ENCODE data around the gene CHTOP.
"Not testable (repeated sequence)": the region's sequence is repeated elsewhere in the genome, so short reads cannot be mapped to it uniquely, and the experiment has no call there.

Gene CHTOP, protein sequence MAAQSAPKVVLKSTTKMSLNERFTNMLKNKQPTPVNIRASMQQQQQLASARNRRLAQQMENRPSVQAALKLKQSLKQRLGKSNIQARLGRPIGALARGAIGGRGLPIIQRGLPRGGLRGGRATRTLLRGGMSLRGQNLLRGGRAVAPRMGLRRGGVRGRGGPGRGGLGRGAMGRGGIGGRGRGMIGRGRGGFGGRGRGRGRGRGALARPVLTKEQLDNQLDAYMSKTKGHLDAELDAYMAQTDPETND

DNA sequence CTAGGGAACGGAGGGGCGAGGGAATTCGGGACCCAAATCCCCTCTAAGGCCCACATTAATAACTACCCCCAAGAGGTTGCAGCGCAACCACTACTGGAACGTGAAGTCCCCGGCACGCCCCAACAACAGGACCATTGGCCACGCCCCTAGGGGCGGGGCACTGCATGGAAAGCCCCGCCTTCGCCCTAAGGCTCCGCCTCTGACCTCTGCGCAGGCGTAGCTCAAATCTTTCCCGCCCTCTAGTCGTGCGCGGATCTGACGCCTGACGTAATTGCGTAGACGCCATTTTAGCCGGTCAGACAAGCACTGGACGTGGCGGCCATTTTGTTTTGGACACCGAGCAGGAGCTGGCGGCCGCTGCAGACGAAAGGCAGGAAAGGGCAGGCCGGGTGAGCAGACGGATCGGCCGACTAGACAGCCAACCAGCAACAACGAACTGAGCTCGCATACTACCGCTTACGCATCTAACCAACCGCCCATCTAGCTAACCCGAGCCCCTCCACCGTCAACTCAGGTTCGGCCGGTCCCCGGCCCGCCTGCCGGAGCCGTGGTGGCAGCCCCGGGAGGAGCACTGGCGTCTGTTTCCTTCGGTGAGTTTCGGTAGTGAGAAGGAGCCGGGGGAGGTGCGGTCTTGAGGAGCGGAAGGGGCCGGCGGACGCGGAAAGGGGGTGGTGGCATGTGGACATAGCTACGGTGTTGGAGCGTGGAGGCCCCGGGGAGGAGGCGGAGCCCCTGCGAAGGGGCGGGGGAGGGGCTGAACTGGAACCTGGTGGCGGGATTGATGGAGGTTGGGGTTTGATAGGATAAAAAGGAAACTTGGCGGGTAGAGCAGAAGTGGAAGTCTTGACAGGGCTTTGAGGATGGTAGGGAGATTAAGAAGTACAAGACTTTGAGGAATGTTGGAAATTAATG lies at the start of gene CHTOP:
Gene CHTOP (plus strand): TSS at position 313 of the 912 bp plus-strand sequence. CDS start 2,523 bp downstream, outside the sequence.
- peak; percentile 98 for DNase-seq

DNA sequence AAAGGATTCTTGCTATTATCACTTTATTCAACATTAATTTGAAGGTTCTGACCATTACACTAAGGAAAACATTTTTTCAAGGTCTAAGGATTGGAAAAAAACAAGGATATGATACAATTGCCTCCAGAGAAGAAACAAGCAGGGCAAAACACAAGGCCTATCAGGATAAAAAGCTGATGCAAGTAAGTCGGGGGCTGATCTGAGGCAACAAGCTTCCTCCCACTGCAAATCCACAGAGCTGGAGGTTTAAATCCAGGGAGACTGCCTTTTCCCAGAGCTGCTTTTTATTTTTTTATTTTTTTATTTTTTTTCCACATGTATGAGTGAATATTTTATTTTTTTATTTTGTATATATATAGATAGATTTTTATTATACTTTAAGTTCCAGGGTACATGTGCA lies 48.9 kb upstream of the CHTOP start:
- no peak for DNase-seq

- no peak for DNase-seq
These were observed 47.5 kb upstream of the CHTOP start for GRCh38 chr1:153586347-153586746.

DNA sequence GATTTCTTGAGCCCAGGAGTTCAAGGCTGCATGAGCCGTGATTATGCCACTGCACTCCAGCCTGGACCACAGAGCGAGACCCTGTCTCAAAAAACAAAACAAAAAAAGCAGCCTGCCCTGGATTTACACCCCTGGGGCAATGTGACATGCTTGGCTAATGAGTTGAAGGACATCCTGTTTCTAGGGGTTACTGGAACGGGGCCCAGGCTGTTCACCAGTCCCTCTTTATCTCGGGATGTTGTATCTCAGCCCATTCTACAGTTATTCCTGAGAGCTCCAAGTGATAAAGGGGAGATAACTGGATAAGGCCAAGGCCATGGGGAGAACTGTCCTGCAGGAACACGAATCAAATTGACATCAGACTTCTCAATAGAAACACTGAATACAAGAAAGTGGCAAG lies 46.6 kb upstream of the CHTOP start:
- no peak for DNase-seq

DNA sequence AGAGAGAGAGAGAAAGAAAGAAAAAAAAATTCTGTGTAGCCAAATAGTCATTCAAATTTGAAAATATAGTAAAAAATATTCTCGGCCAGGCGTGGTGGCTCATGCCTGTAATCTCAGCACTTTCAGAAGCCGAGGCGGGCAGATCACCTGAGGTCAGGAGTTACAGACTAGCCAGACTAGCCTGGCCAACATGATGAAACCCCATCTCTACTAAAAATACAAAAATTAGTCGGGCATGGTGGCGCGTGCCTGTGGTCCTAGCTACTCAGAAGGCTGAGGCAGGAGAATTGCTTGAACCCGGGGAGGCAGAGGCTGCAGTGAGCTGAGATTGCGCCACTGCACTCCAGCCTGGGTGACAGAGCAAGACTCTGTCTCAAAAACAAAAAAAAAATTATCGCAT lies 45.8 kb upstream of the CHTOP start:
- DNase-seq: not testable (repeated sequence)

GRCh38 chr1:153588482-153588881 lies 45.4 kb upstream of the CHTOP start:
- no peak for DNase-seq

DNA sequence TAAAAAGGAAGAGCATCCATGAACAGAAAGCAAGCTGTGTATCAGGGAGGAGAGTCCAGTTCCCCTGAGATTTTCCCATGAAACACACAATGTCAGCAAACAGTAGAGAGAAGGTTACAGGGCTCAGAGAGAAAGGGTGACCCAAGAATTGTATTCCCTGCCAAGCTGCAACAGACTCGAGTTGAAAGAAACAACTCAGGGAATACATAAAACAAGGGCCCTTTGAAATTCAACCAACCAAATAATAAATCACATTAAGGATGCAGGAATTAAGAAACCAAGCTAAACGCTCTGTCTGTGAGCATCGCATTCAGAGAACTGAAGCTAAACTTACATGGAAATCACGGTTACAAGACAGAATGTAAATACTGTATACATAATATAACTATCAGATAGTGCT lies 41.1 kb upstream of the CHTOP start:
- no peak for DNase-seq

GRCh38 chr1:153597206-153597605 lies 36.7 kb upstream of the CHTOP start:
- DNase-seq: no peak

GRCh38 chr1:153598309-153599172 lies 35.3 kb upstream of the CHTOP start:
- DNase-seq: no peak

GRCh38 chr1:153599847-153600246 lies 34.0 kb upstream of the CHTOP start:
- no peak for DNase-seq

DNA sequence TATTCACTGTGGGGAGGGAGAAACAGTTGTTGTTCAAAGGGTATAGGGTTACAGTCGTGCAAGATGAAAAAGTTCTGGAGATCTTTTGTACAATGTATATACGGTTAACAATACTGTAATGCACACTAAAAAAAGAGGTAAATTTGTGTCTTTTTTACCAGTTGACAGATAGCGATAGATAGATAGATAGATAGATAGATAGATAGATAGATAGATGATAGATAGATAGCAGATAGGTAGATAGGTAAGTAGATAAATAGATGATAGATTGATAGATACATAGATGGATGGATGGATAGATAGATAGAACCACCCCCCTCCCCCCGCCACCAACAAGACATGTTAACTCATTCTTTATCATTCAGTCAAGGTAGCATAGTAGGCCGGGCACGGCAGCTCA lies 31.1 kb upstream of the CHTOP start:
- DNase-seq: no peak

- no peak for DNase-seq
These were observed 27.7 kb upstream of the CHTOP start for GRCh38 chr1:153606194-153606593.

DNA sequence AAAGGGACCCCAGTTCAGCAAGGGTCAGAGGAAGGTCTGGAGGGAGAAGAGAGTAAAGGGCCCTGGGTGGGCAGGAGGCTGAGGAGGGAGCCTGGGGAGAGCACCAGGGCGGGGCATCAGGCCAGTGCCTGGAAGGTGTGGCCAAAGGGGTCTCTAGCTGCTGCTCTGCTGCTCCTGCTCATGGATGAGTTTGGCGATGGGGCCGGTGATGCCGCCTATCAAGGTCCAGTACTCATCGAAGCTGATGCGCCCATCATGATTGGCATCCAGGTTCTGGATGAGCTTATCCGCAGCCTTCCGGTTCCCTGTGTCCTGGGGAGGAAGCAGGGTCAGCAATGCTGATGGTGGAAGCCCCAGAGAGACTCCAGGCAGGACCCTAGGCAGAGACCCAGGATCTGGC lies 26.5 kb upstream of the CHTOP start:
- DNase-seq: no peak

DNA sequence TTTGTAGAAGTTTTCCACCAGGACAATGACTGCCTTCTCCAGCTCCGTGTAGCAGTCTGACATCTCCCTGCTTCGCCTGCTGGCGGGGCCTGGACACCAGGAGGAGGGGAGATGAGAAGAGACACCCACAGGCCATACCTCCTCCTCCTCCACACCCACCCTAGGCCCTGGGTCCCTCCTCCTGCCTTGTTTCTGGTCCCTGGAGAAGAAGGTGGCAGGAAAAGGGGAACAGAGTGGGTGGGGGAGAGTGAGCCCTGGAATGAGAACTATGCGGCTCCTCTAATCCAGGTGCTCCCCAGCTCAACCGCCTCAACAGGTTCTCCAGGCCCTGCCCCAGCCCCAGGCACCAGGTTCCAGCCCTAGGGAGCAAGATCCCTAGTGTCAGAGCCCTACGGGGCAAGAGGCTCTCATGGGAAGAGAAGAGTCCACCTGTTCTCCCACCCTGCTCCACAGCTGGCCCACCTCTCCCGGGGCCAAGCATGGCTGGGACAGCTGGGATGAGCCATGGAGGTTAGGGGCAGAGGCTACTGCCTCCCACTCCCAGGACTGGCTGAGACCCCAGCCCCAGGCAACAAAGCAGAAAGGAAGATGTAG lies 25.7 kb upstream of the CHTOP start:
- DNase-seq: no peak

DNA sequence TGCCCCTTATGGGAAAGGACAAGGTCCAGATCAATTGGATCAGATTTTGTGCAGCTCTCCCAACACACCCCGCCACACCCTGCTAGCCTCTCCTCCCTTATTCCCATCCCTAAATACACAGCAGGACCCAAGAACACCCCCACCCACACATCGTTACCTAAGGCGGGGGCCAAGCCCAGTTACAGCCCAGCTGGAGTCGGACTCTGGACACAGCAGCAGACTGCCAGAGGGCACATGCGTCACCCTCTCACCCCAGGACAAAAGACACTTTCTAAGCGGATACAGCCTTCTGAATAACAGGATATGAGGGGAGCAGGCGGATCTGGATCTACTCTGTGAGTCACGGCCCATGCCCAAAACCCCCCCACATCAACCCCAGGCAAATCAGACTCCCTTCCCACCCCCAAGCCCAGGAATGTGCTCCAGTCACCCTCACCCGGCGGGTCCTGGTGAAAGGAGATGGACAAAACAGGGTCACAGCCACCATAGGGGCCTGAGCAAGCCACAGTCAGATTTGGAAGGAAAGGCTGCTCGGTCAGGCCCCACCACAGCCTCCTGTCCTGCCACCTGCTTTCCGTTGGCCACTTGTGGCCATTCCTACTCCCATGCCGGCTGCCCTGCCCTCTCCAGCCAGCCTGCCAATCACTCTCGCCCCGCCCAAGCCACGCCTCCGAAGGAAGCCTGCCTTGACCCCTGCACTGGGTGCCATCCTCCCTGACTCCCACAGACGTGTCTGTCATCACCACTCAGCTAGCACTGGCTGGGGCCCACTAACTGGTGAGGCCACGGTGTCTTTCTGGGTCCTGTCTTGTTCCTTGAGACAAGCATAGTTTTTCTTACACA lies 24.9 kb upstream of the CHTOP start:
- no peak for DNase-seq

DNA sequence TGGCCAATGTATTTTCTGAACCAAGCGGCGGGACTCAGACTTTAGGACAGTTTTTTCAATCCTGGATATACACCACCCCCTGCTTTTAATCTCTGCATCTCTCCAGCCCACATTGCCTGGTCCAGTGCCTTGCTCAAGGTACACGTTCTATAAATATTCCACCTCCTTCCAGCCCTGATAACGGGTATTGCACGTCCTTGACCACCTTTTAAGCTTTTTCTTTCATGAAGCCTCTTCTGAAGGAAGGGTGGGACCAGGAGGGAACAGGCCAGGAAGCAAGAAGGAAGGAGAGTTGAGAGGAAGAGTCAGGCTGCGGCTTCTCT lies 24.3 kb upstream of the CHTOP start:
- no peak for DNase-seq

GRCh38 chr1:153610334-153610733 lies 23.5 kb upstream of the CHTOP start:
- no peak for DNase-seq

- DNase-seq: no peak
These were observed 23.0 kb upstream of the CHTOP start for GRCh38 chr1:153610811-153611301.

DNA sequence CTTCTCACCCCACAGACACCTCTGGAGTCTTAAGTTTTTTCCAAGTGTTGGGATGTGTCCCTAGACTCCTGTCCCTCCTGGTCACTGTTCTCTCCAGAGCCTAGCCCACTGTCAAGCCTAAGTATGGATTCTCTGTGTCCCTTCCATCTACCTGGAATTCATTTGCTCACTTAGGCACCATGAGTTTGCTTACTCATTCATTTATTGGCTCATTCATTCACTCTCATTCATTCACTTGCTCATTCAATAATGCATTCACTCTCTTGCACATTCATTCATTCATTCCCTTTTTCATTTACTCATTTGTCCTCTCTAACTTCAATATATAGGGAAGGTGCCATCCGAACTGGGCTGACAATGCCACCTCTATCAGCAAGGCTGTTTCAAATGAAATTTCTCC lies 22.5 kb upstream of the CHTOP start:
- DNase-seq: no peak

GRCh38 chr1:153612111-153612754 lies 21.6 kb upstream of the CHTOP start:
- no peak for DNase-seq

- no peak for DNase-seq
These were observed 21.0 kb upstream of the CHTOP start, which contains the start of gene S100A16 for GRCh38 chr1:153612755-153613331. Gene S100A16, minus strand, starts transcription at chr1:153613137. Its CDS starts 4,986 bp downstream, at chr1:153608151.

Measured in NCI-H2107 (cell line).